Liver (tissue), 9 donors: ENCODE results near the gene F2R. TPM values are rescaled to one million over a fixed set of nuclear protein-coding genes. Genes with fewer than 3 reads are reported as not detected.

Experiments
- DNase-seq: peaks from one replicate; pipeline ENCODE4 v3.0.0-alpha.2; 2017; ENCODE audit warnings: low spot score
- H3K27ac ChIP-seq, 2 donors: one replicate each; pipeline ENCODE4 v1.7.0; 2013; ENCODE audit warnings: inconsistent platforms in 2 of 2, low read length in 2 of 2, control low read depth in 1 of 2, low read depth in 1 of 2, mild to moderate bottlenecking in 1 of 2
- H3K27me3 ChIP-seq, 4 donors: one replicate each; pipeline versions ENCODE4 v1.6.1 to v1.7.0; 2013; ENCODE audit warnings: low read length in 3 of 4, inconsistent platforms in 1 of 4, mild to moderate bottlenecking in 1 of 4, moderate library complexity in 1 of 4; ENCODE audit not compliant: control insufficient read depth in 4 of 4, insufficient read depth in 4 of 4
- H3K36me3 ChIP-seq, 4 donors: one replicate each; pipeline versions ENCODE4 v1.6.1 to v1.7.0; 2013; ENCODE audit warnings: low read length in 3 of 4, mild to moderate bottlenecking in 3 of 4, low read depth in 1 of 4, moderate library complexity in 1 of 4; ENCODE audit not compliant: control insufficient read depth in 4 of 4, insufficient read depth in 3 of 4
- H3K4me1 ChIP-seq, 4 donors: one replicate each; pipeline versions ENCODE4 v1.6.1 to v1.7.0; 2013; ENCODE audit warnings: low read length in 3 of 4, mild to moderate bottlenecking in 3 of 4, moderate library complexity in 1 of 4; ENCODE audit not compliant: control insufficient read depth in 4 of 4, insufficient read depth in 4 of 4
- H3K4me3 ChIP-seq, 3 donors: one replicate each; pipeline versions ENCODE4 v1.6.1 to v1.7.0; 2013; ENCODE audit warnings: low read length in 3 of 3, control low read depth in 1 of 3, low read depth in 1 of 3, mild to moderate bottlenecking in 1 of 3
- H3K9ac ChIP-seq, 2 donors: one replicate each; pipeline ENCODE4 v1.7.0; 2013; ENCODE audit warnings: low read length in 2 of 2, mild to moderate bottlenecking in 2 of 2, moderate library complexity in 2 of 2, control low read depth in 1 of 2, low read depth in 1 of 2
- H3K9me3 ChIP-seq, 4 donors: one replicate each; pipeline versions ENCODE4 v1.6.1 to v1.7.0; 2013; ENCODE audit warnings: low read length in 3 of 4; ENCODE audit not compliant: control insufficient read depth in 4 of 4
- EGR1 ChIP-seq, 2 donors: IDR thresholded peaks; 2 replicates each; pipeline ENCODE4 v1.6.1; 2016 to 2018; ENCODE audit warnings: antibody characterized with exemption in 2 of 2, low read depth in 2 of 2
- FOXA1 ChIP-seq: IDR thresholded peaks from 2 replicates; pipeline ENCODE4 v1.6.1; 2016; ENCODE audit warnings: antibody characterized with exemption
- FOXA2 ChIP-seq: IDR thresholded peaks from 2 replicates; pipeline ENCODE4 v1.6.1; 2016; ENCODE audit warnings: antibody characterized with exemption
- GABPA ChIP-seq, 2 donors: IDR thresholded peaks in 1 of 2; conservative IDR thresholded peaks in 1 of 2; 2 replicates each; pipeline ENCODE4 v1.6.1; 2016; ENCODE audit warnings: antibody characterized with exemption in 2 of 2, mild to moderate bottlenecking in 1 of 2, moderate library complexity in 1 of 2
- HNF4A ChIP-seq, 2 donors: conservative IDR thresholded peaks; 2 replicates each; pipeline ENCODE4 v1.6.1; 2016; ENCODE audit warnings: antibody characterized with exemption in 2 of 2, mild to moderate bottlenecking in 2 of 2
- HNF4G ChIP-seq: IDR thresholded peaks from 2 replicates; pipeline ENCODE4 v1.6.1; 2016; ENCODE audit warnings: antibody characterized with exemption
- NR2F2 ChIP-seq: IDR thresholded peaks from 2 replicates; pipeline ENCODE4 v1.6.1; 2016; ENCODE audit warnings: antibody characterized with exemption
- RAD21 ChIP-seq, 2 donors: IDR thresholded peaks; 2 replicates each; pipeline ENCODE4 v1.6.1; 2016; ENCODE audit warnings: antibody characterized with exemption in 2 of 2, mild to moderate bottlenecking in 2 of 2
- RXRA ChIP-seq, 2 donors: IDR thresholded peaks; 2 replicates each; pipeline ENCODE4 v1.6.1; 2017 to 2018; ENCODE audit warnings: antibody characterized with exemption in 2 of 2, mild to moderate bottlenecking in 1 of 2
- SP1 ChIP-seq: IDR thresholded peaks from 2 replicates; pipeline ENCODE4 v1.6.1; 2018; ENCODE audit warnings: antibody characterized with exemption, mild to moderate bottlenecking
- TAF1 ChIP-seq: conservative IDR thresholded peaks from 2 replicates; pipeline ENCODE4 v1.6.1; 2016; ENCODE audit warnings: antibody characterized with exemption, mild to moderate bottlenecking
- YY1 ChIP-seq: IDR thresholded peaks from 2 replicates; pipeline ENCODE4 v1.6.1; 2016; ENCODE audit warnings: antibody characterized with exemption, mild to moderate bottlenecking
- WGBS: extraction: QIAGEN DNeasy Blood & Tissue Kit; methylation state at CpG from one replicate; pipeline ENCODE4 v1.1.7; 2013; 5-methylcytosine and 5-hydroxymethylcytosine counted together
- polyA plus RNA-seq, 2 donors: library from polyadenylated mRNA; stranded (reverse) in 1 of 2; unstranded in 1 of 2; fragments of 200-250 nt in 1 of 2; fragments of >200 nt in 1 of 2; fragmentation: Nextera tagmentation in 1 of 2; extraction: Ambion mirVana in 1 of 2; gene quantifications; one replicate each; pipeline versions ENCODE4 v1.2.1 to v1.2.3, GENCODE V29; 2013 to 2015
- total RNA-seq, 2 donors: library from RNA; depleted of rRNA; stranded (reverse); fragments of >200 nt; gene quantifications; one replicate each; pipeline ENCODE4 v1.2.3, GENCODE V29; 2014
- TF ChIP-seq, protein P1 (sequence below): IDR thresholded peaks from 2 replicates; pipeline ENCODE4 v1.6.1; 2016; ENCODE audit warnings: antibody characterized with exemption
- TF ChIP-seq, protein P2 (sequence below): IDR thresholded peaks from 2 replicates; pipeline ENCODE4 v1.6.1; 2016; ENCODE audit warnings: antibody characterized with exemption
- donor health status: healthy.
- donor health status: healthy.
- donor health status: healthy.
- donor health status: healthy.
- donor health status: healthy.

The F2R gene
- total and polyA plus RNA-seq, 4 donors = 5.9 to 18.7 (median 9.5) TPM

- no peaks in the 10 kb centered on the region for H3K9me3 ChIP-seq
- peaks cover 0 to 20% (median 14%) of the 10 kb centered on the region in 4 donors for H3K36me3 ChIP-seq
- TF ChIP-seq, protein P1, sequence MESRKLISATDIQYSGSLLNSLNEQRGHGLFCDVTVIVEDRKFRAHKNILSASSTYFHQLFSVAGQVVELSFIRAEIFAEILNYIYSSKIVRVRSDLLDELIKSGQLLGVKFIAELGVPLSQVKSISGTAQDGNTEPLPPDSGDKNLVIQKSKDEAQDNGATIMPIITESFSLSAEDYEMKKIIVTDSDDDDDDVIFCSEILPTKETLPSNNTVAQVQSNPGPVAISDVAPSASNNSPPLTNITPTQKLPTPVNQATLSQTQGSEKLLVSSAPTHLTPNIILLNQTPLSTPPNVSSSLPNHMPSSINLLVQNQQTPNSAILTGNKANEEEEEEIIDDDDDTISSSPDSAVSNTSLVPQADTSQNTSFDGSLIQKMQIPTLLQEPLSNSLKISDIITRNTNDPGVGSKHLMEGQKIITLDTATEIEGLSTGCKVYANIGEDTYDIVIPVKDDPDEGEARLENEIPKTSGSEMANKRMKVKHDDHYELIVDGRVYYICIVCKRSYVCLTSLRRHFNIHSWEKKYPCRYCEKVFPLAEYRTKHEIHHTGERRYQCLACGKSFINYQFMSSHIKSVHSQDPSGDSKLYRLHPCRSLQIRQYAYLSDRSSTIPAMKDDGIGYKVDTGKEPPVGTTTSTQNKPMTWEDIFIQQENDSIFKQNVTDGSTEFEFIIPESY = no peak
- TF ChIP-seq TAF1 (no peak), HNF4A (conservative IDR thresholded peaks at IDR 0.05) (no peak), YY1 (no peak), FOXA1 (no peak), HNF4G (no peak), SP1 (no peak)
- TF ChIP-seq, protein P2, sequence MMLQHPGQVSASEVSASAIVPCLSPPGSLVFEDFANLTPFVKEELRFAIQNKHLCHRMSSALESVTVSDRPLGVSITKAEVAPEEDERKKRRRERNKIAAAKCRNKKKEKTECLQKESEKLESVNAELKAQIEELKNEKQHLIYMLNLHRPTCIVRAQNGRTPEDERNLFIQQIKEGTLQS = no peak
- no peaks in the 10 kb centered on the region for H3K27me3 ChIP-seq
- no peak overlapping the region for H3K27ac ChIP-seq
- no peak for DNase-seq
- peaks cover 0 to 8% (median 2%) of the 10 kb centered on the region in 4 donors for H3K4me1 ChIP-seq
- 68% methylated on average over 2 of the region's 2 CpGs for WGBS
- no peak overlapping the region for H3K4me3 ChIP-seq
- no peak overlapping the region for H3K9ac ChIP-seq
Measured at GRCh38 chr5:76703707-76704106, 12.2 kb upstream of the F2R start.

DNA sequence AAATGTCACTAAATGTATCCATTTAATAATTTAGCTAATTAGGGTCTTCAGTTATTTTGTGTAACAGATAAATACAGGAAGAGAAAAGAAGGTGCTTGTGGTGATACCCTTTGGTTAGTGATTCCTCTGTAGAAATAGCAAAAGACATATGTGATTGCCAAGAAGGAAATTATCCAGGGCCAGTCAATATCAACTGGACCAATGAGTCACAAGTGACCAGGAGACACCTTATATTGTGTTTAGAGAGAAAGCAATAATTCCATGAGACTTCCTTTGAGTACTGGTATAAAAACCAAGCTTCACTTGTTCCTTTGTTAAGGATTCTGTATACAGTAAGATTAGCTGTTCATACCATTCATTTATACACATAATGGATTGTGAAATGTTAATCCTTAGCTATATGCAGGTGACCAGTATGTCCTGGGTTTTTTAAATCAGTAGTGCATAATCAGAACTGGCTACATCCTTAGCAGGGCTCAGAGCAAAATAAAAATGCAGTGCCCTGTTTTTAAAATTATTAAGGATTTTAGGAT is 11.7 kb upstream of the F2R start:
- no peaks in the 10 kb centered on the region for H3K9me3 ChIP-seq
- H3K4me3 ChIP-seq = no peak overlapping the region
- peaks cover 0 to 8% (median 2%) of the 10 kb centered on the region in 4 donors for H3K4me1 ChIP-seq
- no peaks in the 10 kb centered on the region for H3K27me3 ChIP-seq
- peaks cover 0 to 23% (median 12%) of the 10 kb centered on the region in 4 donors for H3K36me3 ChIP-seq
- H3K27ac ChIP-seq = no peak overlapping the region
- TF ChIP-seq HNF4G (no peak), EGR1 (IDR thresholded peaks at IDR 0.05; ENCODE audit: low read depth in 2 of 2) (no peak), GABPA (IDR thresholded peaks at IDR 0.05 in 1 of 2, conservative IDR thresholded peaks at IDR 0.05 in 1 of 2) (no peak), HNF4A (conservative IDR thresholded peaks at IDR 0.05) (no peak), RXRA (IDR thresholded peaks at IDR 0.05) (no peak), RAD21 (IDR thresholded peaks at IDR 0.05) (no peak), FOXA2 (no peak), FOXA1 (no peak), NR2F2 (no peak)
- TF ChIP-seq, protein P1 = no peak
- no peak for DNase-seq
- H3K9ac ChIP-seq = no peak overlapping the region

- TF ChIP-seq TAF1 (no peak), HNF4A (conservative IDR thresholded peaks at IDR 0.05) (no peak), NR2F2 (no peak)
- peaks cover 0 to 8% (median 2%) of the 10 kb centered on the region in 4 donors for H3K4me1 ChIP-seq
- peaks cover 0 to 23% (median 11%) of the 10 kb centered on the region in 4 donors for H3K36me3 ChIP-seq
- H3K9me3 ChIP-seq = no peaks in the 10 kb centered on the region
- no peak overlapping the region for H3K9ac ChIP-seq
- H3K27me3 ChIP-seq = no peaks in the 10 kb centered on the region
- no peak overlapping the region for H3K27ac ChIP-seq
- no peak for DNase-seq
- no peak overlapping the region for H3K4me3 ChIP-seq
Measured at GRCh38 chr5:76705574-76705973, 10.4 kb upstream of the F2R start.
